ENCODE data around the gene BRINP2.

BRINP2 gene

GRCh38 chr1:177170756-177171535, at the start of gene BRINP2:
Gene BRINP2, plus strand, starts transcription at chr1:177170958. Its CDS starts 58,919 bp downstream, at chr1:177229877.
- DNase-seq: no peak

GRCh38 chr1:177122461-177123251, 48.1 kb upstream of the BRINP2 start:
- DNase-seq: no peak

GRCh38 chr1:177124577-177125278, 46.0 kb upstream of the BRINP2 start:
- DNase-seq: no peak

- no peak for DNase-seq
Observed at GRCh38 chr1:177126267-177126666, 44.5 kb upstream of the BRINP2 start.

- no peak for DNase-seq
Observed at GRCh38 chr1:177128665-177129281, 42.0 kb upstream of the BRINP2 start.

- DNase-seq: no peak
Observed at GRCh38 chr1:177130451-177130945, 40.3 kb upstream of the BRINP2 start.

GRCh38 chr1:177131723-177132122, 39.0 kb upstream of the BRINP2 start:
- no peak for DNase-seq

- DNase-seq: no peak
Observed at GRCh38 chr1:177132141-177132540, 38.6 kb upstream of the BRINP2 start.

GRCh38 chr1:177133977-177134538, 36.7 kb upstream of the BRINP2 start:
- DNase-seq: no peak

GRCh38 chr1:177135250-177135649, 35.5 kb upstream of the BRINP2 start:
- no peak for DNase-seq

GRCh38 chr1:177137814-177138213, 32.9 kb upstream of the BRINP2 start:
- no peak for DNase-seq

- no peak for DNase-seq
Observed at GRCh38 chr1:177138347-177138746, 32.4 kb upstream of the BRINP2 start.

- DNase-seq: no peak
Observed at GRCh38 chr1:177142010-177142409, 28.7 kb upstream of the BRINP2 start.

GRCh38 chr1:177142791-177143271, 27.9 kb upstream of the BRINP2 start:
- DNase-seq: no peak

- DNase-seq: no peak
Observed at GRCh38 chr1:177145106-177146070, 25.4 kb upstream of the BRINP2 start.

GRCh38 chr1:177146499-177146898, 24.3 kb upstream of the BRINP2 start:
- no peak for DNase-seq

GRCh38 chr1:177162243-177162642, 8.5 kb upstream of the BRINP2 start:
- DNase-seq: no peak

- DNase-seq: no peak
Observed at GRCh38 chr1:177163844-177164379, 6.8 kb upstream of the BRINP2 start.

GRCh38 chr1:177164380-177165068, 6.2 kb upstream of the BRINP2 start, which contains the start of gene ASTN1:
Gene ASTN1, minus strand, starts transcription at chr1:177164712. Its CDS starts 36 bp downstream, at chr1:177164676.
- DNase-seq: no peak

GRCh38 chr1:177165069-177165439, 5.7 kb upstream of the BRINP2 start:
- DNase-seq: no peak

All from inflammatory macrophage treated with lipopolysaccharide for 4 hours (primary cell).